Measurements from ENCODE around the gene C4BPA.

The C4BPA gene

GRCh38 chr1:207115269-207115668, 11.2 kb downstream of the C4BPA start:
- Histone ChIP-seq H3K27me3 (no peaks in the 10 kb centered on the region), H3K4me1 (ENCODE audit: control insufficient read depth in 1 of 2, insufficient read depth in 1 of 2, low read depth in 1 of 2, low read length in 1 of 2) (no peaks in the 10 kb centered on the region), H3K9me3 (no peaks in the 10 kb centered on the region), H3K36me3 (no peaks in the 10 kb centered on the region), H3K27ac (no peak overlapping the region), H3K4me3 (ENCODE audit: low read depth in 1 of 2, low read length in 1 of 2) (no peak overlapping the region)
- TF ChIP-seq, protein P1, sequence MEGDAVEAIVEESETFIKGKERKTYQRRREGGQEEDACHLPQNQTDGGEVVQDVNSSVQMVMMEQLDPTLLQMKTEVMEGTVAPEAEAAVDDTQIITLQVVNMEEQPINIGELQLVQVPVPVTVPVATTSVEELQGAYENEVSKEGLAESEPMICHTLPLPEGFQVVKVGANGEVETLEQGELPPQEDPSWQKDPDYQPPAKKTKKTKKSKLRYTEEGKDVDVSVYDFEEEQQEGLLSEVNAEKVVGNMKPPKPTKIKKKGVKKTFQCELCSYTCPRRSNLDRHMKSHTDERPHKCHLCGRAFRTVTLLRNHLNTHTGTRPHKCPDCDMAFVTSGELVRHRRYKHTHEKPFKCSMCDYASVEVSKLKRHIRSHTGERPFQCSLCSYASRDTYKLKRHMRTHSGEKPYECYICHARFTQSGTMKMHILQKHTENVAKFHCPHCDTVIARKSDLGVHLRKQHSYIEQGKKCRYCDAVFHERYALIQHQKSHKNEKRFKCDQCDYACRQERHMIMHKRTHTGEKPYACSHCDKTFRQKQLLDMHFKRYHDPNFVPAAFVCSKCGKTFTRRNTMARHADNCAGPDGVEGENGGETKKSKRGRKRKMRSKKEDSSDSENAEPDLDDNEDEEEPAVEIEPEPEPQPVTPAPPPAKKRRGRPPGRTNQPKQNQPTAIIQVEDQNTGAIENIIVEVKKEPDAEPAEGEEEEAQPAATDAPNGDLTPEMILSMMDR (IDR thresholded peaks at IDR 0.05), result no peak

DNA sequence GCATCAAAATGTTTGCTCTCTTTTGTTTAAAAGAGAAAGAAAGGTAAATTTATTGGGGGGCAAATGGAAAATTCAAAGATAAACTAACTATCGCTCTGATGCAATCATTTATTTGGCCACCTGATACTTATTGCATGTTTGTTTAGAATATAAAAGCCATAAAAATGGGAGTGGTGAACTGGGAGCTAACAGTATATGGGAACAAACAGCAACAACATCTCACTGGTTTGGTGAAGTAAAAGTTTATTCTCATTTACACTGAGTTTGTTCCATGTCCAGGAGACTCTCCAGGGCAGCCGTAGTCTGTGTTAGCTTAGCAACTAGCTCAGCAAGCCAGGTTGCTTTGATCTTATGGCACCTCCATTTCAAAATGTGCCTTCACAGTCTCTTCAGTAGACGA, 20.4 kb downstream of the C4BPA start:
- H3K4me3 ChIP-seq (ENCODE audit: low read depth in 1 of 2, low read length in 1 of 2), result no peak overlapping the region
- no peaks in the 10 kb centered on the region for H3K27me3 ChIP-seq
- TF ChIP-seq, protein P1 (IDR thresholded peaks at IDR 0.05), result no peak
- no peaks in the 10 kb centered on the region for H3K4me1 ChIP-seq (ENCODE audit: control insufficient read depth in 1 of 2, insufficient read depth in 1 of 2, low read depth in 1 of 2, low read length in 1 of 2)
- H3K27ac ChIP-seq, result no peak overlapping the region
- no peaks in the 10 kb centered on the region for H3K36me3 ChIP-seq
- peaks cover 5% of the 10 kb centered on the region for H3K9me3 ChIP-seq

- TF ChIP-seq, protein P1 (IDR thresholded peaks at IDR 0.05), result no peak
- no peaks in the 10 kb centered on the region for H3K4me1 ChIP-seq (ENCODE audit: control insufficient read depth in 1 of 2, insufficient read depth in 1 of 2, low read depth in 1 of 2, low read length in 1 of 2)
These were observed 24.4 kb downstream of the C4BPA start for GRCh38 chr1:207128336-207128921.

DNA sequence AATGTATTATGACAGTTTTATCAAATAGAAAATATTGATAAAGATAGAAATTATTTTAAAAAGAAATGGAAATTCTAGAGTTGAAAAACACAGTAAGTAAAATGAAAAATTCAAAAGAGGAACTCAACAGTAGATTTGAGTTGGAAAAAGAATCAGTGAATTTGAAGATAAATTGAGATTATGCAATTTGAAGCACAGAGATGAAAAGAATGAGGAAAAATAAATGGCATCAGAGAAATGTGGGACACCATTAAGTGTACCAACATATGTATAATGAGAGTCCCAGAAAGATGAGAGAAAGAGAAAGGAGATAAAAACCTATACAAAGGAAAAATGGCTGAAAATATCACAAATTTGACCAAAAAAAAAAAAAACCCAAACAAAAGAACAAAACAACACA, 25.0 kb downstream of the C4BPA start:
- Histone ChIP-seq H3K27ac (no peak overlapping the region), H3K4me3 (ENCODE audit: low read depth in 1 of 2, low read length in 1 of 2) (no peak overlapping the region), H3K9me3 (peaks cover 5% of the 10 kb centered on the region), H3K4me1 (ENCODE audit: control insufficient read depth in 1 of 2, insufficient read depth in 1 of 2, low read depth in 1 of 2, low read length in 1 of 2) (peaks cover 2 to 3% of the 10 kb centered on the region in 2 experiments), H3K36me3 (no peaks in the 10 kb centered on the region), H3K27me3 (no peaks in the 10 kb centered on the region)
- TF ChIP-seq, protein P1 (IDR thresholded peaks at IDR 0.05), result no peak

More at GRCh38 chr1:207128336-207128921, 24.4 kb downstream of the C4BPA start:
- H3K9me3 ChIP-seq, result peaks cover 5% of the 10 kb centered on the region
- no peak overlapping the region for H3K4me3 ChIP-seq (ENCODE audit: low read depth in 1 of 2, low read length in 1 of 2)
- no peaks in the 10 kb centered on the region for H3K36me3 ChIP-seq
- H3K27ac ChIP-seq, result no peak overlapping the region
- no peaks in the 10 kb centered on the region for H3K27me3 ChIP-seq

- Histone ChIP-seq H3K27ac (no peak overlapping the region), H3K36me3 (no peaks in the 10 kb centered on the region), H3K9me3 (peaks cover 5% of the 10 kb centered on the region), H3K4me1 (ENCODE audit: control insufficient read depth in 1 of 2, insufficient read depth in 1 of 2, low read depth in 1 of 2, low read length in 1 of 2) (peaks cover 16 to 17% of the 10 kb centered on the region in 2 experiments), H3K4me3 (ENCODE audit: low read depth in 1 of 2, low read length in 1 of 2) (no peak overlapping the region), H3K27me3 (no peaks in the 10 kb centered on the region)
- TF ChIP-seq, protein P1 (IDR thresholded peaks at IDR 0.05), result no peak
These were observed 26.4 kb downstream of the C4BPA start for GRCh38 chr1:207130252-207131036.

Measured in neutrophil (primary cell).